Measurements from ENCODE around the gene PLEKHH1.

Gene PLEKHH1

GRCh38 chr14:67532998-67533753 lies at the start of gene PLEKHH1:
TSS of gene PLEKHH1 (plus strand) at chr14:67533290. CDS start at chr14:67541868, 8,578 bp downstream.
- peak; percentile 71 for DNase-seq (ENCODE audit: low read depth)

- DNase-seq (ENCODE audit: low read depth): no peak
Measured at GRCh38 chr14:67483579-67484285, 49.4 kb upstream of the PLEKHH1 start.

GRCh38 chr14:67485501-67486095 lies 47.5 kb upstream of the PLEKHH1 start:
- peak; percentile 63 for DNase-seq (ENCODE audit: low read depth)

DNA sequence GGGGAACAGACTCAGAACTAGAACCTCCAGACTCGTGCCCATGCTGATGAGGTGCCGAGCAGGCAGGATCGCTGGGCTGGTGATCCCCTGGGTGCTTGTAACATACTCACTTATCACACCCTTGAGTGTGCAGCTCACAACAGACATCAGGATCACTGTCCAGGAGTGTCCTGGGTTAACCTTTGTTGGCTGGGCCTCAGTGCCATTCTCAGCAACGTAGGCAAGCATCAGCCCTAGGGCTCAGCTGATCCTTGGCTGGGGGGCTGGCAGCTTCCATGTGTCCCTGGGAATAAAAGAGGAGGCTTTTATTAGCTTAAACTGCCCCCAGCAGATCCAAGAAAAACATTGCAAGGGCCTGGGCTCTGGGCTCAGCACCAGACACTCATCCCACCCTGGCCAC lies 46.2 kb upstream of the PLEKHH1 start:
- no peak for DNase-seq (ENCODE audit: low read depth)

DNA sequence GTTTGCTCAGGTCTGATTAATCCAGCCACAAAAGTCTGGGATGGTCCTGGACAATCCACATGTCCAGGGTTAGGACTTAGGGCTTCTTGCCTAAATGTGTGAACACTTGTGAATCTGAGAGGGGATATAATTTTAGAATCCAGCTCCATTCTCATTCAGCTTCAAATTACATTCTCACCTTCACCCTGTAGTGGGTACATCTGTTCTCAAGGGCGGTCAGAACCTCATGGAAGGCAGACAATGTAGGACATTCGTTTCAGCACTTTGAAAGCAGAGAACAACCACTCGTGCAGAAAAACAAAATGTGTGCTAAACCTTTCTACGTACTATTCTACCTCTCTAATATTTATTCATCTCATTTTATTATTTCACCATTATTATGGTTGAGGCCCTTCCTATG lies 45.8 kb upstream of the PLEKHH1 start:
- no peak for DNase-seq (ENCODE audit: low read depth)

- peak; percentile 35 for DNase-seq (ENCODE audit: low read depth)
Measured at GRCh38 chr14:67487937-67488893, 44.9 kb upstream of the PLEKHH1 start, which contains the start of gene TMEM229B. TSS of gene TMEM229B (minus strand) at chr14:67488721. CDS start at chr14:67473923, 14,798 bp downstream.

DNA sequence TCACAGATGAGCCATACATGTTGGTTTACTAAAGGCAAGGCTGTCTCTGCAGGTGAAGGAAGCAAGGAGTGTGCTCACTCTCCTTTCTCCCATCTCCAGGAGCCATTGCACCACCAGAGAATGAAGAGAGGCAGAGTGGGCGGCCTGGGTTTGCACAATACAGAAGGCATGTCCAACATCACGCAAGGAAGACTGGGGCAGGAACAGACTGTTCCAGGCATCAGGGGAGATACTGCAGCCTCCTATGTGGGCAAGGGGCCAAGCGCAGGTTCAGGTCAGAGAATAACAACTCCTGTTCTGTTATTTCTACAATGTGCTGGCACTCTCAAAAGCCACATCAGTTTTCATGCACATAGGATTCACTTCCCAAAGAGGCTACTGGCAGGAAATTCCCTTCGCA lies 42.9 kb upstream of the PLEKHH1 start:
- no peak for DNase-seq (ENCODE audit: low read depth)

- DNase-seq (ENCODE audit: low read depth): no peak
Measured at GRCh38 chr14:67491285-67491684, 41.8 kb upstream of the PLEKHH1 start.

DNA sequence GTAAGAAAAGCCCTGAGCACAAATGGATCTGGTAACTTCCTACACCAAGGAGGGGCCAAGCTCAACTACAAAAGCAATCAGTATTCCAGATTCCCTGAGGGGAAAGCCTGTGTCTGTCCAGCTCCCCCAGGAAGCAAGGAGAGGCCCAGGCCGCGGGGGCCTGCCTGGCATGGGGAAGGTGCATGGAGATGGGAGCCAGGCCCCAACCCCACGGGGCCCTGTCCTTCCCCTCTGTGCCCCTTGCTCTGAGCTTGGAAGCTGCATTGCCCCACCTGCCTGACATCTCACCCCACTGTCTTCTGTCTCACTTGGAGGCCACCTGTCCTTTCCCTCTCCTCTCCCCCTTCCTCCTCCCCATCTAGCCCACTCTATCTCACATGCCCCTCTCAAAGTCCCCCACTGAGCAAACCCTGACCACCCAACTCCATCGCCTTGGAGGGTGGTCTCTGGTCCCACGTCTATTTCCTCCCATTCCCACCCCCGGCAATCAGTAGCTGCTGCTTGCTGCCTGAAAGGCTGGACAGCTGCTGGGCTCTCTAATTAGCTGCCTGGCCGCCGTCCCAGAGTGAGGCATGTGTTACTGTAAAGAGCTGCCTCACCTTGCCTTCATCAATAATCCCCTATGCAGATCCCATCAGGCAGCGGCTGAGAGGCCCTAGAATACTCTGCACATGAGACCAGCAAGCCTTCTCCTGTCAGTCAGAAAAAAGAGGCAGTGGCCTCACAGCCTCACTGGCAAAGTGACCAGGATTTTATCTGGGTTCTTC lies 41.2 kb upstream of the PLEKHH1 start:
- no peak for DNase-seq (ENCODE audit: low read depth)

GRCh38 chr14:67492538-67492937 lies 40.6 kb upstream of the PLEKHH1 start:
- no peak for DNase-seq (ENCODE audit: low read depth)

GRCh38 chr14:67493092-67493717 lies 39.9 kb upstream of the PLEKHH1 start:
- DNase-seq (ENCODE audit: low read depth): no peak

GRCh38 chr14:67495827-67496226 lies 37.3 kb upstream of the PLEKHH1 start:
- DNase-seq (ENCODE audit: low read depth): no peak

GRCh38 chr14:67497216-67497615 lies 35.9 kb upstream of the PLEKHH1 start:
- DNase-seq (ENCODE audit: low read depth): no peak

- no peak for DNase-seq (ENCODE audit: low read depth)
Measured at GRCh38 chr14:67497716-67498115, 35.4 kb upstream of the PLEKHH1 start.

- no peak for DNase-seq (ENCODE audit: low read depth)
Measured at GRCh38 chr14:67500981-67501380, 32.1 kb upstream of the PLEKHH1 start.

DNA sequence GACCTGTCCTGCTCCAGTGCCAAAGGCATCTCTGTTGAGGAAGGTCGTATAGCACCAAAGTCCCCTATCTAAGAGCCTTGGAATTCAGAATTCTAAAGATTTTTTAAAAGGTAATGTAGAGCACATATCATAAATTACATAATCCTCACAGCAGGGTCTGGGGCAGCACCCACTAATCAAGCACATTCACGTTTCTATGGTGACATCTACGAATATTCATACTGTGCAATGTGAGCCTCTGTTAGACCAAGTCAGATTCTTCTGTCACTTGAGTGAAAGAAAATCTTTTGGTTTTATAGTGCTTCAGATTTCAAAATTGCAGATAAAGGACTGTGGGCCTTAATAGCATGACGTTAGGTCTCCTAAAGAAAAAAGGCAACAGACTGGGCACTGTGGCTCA lies 31.4 kb upstream of the PLEKHH1 start:
- DNase-seq (ENCODE audit: low read depth): no peak

- no peak for DNase-seq (ENCODE audit: low read depth)
Measured at GRCh38 chr14:67502867-67503266, 30.2 kb upstream of the PLEKHH1 start.

- DNase-seq (ENCODE audit: low read depth): no peak
Measured at GRCh38 chr14:67503331-67503730, 29.8 kb upstream of the PLEKHH1 start.

GRCh38 chr14:67505254-67505653 lies 27.8 kb upstream of the PLEKHH1 start:
- DNase-seq (ENCODE audit: low read depth): no peak

- DNase-seq (ENCODE audit: low read depth): no peak
Measured at GRCh38 chr14:67508956-67509355, 24.1 kb upstream of the PLEKHH1 start.

GRCh38 chr14:67510121-67510520 lies 23.0 kb upstream of the PLEKHH1 start:
- DNase-seq (ENCODE audit: low read depth): peak; percentile 30
